GM15510 (cell line): Measurements from ENCODE around the gene SLC1A3.

Experiments
- POLR2A ChIP-seq: IDR thresholded peaks from 3 replicates; pipeline ENCODE4 v1.6.1; 2011; ENCODE audit warnings: borderline replicate concordance; ENCODE audit not compliant: insufficient read length; ENCODE audit errors: extremely low read depth

SLC1A3 gene

GRCh38 chr5:36679221-36679989 is 73.0 kb downstream of the SLC1A3 start:
- no peak for TF ChIP-seq POLR2A

- TF ChIP-seq POLR2A, result no peak
These were observed 73.7 kb downstream of the SLC1A3 start for GRCh38 chr5:36680066-36680465.

- TF ChIP-seq POLR2A, result no peak
These were observed 75.3 kb downstream of the SLC1A3 start for GRCh38 chr5:36681711-36682110.

GRCh38 chr5:36682499-36682898 is 76.1 kb downstream of the SLC1A3 start:
- TF ChIP-seq POLR2A, result no peak

- TF ChIP-seq POLR2A, result no peak
These were observed 77.5 kb downstream of the SLC1A3 start for GRCh38 chr5:36683821-36684434.

GRCh38 chr5:36685631-36686288 is 79.4 kb downstream of the SLC1A3 start:
- no peak for TF ChIP-seq POLR2A

- TF ChIP-seq POLR2A, result no peak
These were observed 80.5 kb downstream of the SLC1A3 start for GRCh38 chr5:36686881-36687280.

- TF ChIP-seq POLR2A, result no peak
These were observed 82.3 kb downstream of the SLC1A3 start for GRCh38 chr5:36688722-36689121.

- TF ChIP-seq POLR2A, result no peak
These were observed 82.8 kb downstream of the SLC1A3 start for GRCh38 chr5:36689225-36689624.

- no peak for TF ChIP-seq POLR2A
These were observed 83.9 kb downstream of the SLC1A3 start for GRCh38 chr5:36690041-36690961.

- no peak for TF ChIP-seq POLR2A
These were observed 84.8 kb downstream of the SLC1A3 start for GRCh38 chr5:36691226-36691625.

GRCh38 chr5:36691696-36692371 is 85.4 kb downstream of the SLC1A3 start:
- TF ChIP-seq POLR2A, result no peak

GRCh38 chr5:36692791-36693763 is 86.7 kb downstream of the SLC1A3 start:
- TF ChIP-seq POLR2A, result no peak
